NCI-H1417 treated with DMSO at 0.1 percent for 48 hours (cell line): ENCODE data around the gene LRCH1.

ENCODE experiments used
- DNase-seq: peaks from one replicate; lab custom pipeline; 2025; lab: John Stamatoyannopoulos, UW

Gene LRCH1

DNA sequence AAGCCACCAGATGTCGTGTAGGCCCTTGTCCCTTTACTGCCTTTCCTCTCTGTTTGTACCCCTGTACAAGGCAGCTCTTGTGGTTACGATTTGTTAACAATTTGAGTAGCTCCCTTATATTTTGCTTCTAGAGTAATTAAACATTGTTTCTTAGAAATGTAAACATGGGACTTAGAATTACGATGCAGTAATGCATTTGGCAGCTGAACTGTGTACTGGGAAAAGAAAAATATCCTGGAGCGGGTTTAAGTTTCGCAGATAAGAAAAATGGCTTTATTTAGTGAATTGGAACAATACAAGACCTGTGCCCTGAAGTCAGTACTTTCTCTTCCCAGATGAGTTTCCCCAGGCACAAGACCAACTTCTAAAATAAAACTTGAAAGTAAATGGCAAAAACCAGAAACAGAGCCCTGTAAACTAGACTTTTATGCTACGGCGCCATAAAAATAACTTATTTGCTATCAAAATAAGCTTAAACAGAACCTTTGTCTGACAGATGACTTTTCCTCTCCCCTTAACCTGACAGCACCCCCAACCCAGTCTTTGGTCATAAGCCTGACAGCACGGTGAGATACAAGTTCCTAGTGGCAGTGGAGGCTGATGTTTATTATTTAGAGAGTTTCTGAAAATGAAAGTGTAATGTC is 63.0 kb downstream of the LRCH1 start:
- DNase-seq: no peak

- no peak for DNase-seq
These were observed 64.3 kb downstream of the LRCH1 start for GRCh38 chr13:46617229-46617721.

DNA sequence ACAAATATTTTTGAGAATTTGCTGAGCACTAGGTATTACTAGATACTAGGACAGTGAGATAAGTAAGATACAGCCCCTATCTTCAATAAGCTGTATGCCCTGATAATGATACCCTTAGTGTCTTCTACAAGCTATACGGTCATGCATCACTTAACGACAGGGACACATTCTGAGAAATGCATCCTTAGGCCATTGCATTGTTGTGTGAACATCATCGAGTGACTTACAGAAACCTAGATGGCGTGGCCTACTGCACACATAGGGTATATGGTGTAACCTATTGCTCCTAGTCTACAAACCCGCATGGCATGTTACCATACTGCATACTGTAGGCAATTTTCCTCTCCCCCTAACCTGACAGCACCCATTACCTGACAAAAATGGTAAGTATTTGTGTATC is 64.9 kb downstream of the LRCH1 start:
- no peak for DNase-seq

DNA sequence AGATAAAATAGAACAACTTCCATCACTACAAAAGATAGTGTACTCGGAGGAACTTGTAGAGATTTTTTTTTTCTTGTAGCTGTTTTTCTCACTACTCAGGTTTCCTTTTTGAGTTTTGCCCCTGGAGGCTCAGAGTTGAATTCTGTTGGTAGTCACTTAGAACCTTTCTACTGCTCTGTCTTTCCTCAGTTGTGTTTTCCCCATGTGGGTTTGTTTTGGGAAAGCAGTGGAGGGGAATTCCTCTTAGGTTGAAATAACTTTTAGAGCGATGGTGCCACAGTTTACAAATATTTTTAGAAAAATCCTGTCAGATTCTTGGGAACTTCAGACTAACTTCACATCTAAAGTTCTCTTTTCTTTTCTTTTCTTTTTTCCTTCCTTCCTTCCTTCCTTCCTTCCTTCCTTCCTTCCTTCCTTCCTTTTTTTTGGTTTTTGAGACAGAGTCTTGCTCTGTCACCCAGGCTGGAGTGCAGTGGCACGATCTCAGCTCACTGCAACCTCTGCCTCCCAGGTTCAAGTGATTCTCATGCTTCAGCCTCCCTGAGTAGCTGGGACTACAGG is 65.8 kb downstream of the LRCH1 start:
- no peak for DNase-seq

DNA sequence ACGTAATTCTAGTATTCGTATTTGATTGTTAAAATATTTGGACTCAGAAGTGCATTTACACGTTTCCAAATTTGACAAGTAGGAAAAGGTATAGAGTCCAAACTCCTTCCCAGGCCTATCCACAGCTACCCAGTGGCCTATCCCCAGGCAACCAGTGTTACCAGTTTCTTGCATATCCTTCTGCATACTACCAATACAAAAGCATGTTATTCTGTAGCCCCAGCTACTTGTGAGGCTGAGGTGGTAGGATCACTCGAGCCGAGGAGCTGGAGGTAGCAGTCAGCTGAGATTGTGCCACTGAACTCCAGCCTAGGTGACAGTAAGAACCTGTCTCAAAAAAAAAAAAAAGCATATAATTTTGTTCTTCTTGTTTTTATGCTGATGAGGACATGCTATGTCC is 67.1 kb downstream of the LRCH1 start:
- DNase-seq: no peak

- DNase-seq: no peak
These were observed 67.5 kb downstream of the LRCH1 start for GRCh38 chr13:46620471-46620870.

DNA sequence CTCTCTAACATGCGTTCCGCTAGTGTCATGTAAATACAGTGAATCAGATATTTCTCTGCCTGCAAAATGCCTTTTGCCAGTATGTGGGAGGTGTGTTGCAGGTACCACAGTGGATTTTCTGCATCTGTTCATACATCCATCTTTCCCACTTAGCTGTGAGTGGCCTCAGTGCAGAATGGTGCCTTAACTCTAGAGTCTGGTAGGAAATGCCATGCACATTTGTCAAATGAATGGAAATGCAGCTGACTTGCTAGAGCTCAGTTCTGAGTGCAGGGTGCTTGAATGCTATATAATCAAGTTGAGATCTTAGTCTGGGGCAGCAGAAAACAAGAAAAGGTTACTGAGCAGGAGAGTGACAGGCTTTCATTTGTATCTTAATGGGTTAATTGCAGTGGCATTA is 68.2 kb downstream of the LRCH1 start:
- no peak for DNase-seq

- no peak for DNase-seq
These were observed 69.0 kb downstream of the LRCH1 start for GRCh38 chr13:46621792-46622629.

- no peak for DNase-seq
These were observed 69.8 kb downstream of the LRCH1 start for GRCh38 chr13:46622630-46623256.

DNA sequence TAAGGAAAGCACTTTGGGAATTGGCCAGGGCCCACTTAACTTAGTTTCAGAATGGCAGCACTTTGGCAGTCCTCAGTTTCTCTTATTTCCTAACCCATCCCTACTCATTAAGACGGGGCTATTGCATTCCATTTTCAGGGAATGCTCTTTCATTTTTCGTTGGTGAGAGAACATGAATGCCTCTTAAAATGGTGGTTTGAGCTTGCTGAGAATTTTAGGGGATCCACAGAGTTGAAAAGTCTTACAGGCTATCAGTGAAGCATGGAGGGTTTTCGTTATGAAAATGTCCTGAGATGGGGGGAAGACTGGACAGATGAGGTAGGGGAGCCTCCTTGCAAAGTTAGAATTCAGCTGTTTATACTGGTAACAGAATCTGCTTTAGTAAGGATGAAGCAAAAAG is 71.4 kb downstream of the LRCH1 start:
- no peak for DNase-seq

- no peak for DNase-seq
These were observed 71.9 kb downstream of the LRCH1 start for GRCh38 chr13:46624821-46625220.

DNA sequence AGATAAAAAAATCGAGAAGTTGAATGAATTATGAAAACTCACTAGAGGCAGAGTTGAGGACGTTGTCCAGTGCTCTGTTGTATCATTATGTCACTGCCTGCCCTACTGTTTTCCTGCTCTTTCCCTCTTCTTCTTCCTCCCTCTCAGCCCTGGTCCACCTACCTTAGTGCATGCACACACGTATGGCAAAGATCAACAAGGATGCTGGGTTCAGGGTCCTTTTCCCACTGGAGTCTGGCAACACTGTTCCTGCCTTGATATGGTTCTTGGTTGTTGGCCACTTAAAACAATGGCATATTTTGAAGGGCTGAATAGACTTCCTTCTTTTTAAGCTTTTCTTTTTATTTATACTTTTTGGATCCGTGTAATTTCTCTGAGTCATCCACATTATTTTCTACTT is 74.5 kb downstream of the LRCH1 start:
- DNase-seq: no peak

GRCh38 chr13:46628622-46629365 is 75.8 kb downstream of the LRCH1 start:
- DNase-seq: no peak

DNA sequence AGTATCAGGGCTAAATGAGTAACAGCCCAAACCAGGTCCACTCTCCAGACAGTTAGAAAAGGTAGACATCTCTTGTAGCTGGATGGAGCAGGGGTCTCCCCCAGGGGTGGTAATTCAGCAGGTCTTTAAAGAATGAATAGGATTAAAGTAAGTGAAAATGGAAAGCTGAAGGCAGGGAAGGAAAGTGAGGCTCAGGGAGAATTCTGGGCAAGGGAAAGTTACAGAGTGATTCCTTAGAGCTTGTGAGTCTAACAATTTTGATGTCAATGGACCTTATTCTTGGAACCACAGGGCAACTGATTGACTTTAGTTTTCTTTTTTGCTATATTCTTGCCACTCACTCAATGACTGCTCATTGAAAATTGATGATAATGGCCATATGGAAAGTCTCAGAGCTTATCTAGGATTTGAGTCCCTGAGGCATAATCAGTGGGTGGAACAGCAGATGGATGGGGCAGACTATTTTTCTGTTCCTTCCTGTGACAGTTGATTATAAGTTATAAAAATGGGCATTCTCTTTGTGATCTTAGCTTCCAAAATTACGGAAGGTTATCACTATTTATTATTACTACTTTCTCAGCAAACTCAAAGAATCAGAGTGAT is 76.9 kb downstream of the LRCH1 start:
- no peak for DNase-seq

DNA sequence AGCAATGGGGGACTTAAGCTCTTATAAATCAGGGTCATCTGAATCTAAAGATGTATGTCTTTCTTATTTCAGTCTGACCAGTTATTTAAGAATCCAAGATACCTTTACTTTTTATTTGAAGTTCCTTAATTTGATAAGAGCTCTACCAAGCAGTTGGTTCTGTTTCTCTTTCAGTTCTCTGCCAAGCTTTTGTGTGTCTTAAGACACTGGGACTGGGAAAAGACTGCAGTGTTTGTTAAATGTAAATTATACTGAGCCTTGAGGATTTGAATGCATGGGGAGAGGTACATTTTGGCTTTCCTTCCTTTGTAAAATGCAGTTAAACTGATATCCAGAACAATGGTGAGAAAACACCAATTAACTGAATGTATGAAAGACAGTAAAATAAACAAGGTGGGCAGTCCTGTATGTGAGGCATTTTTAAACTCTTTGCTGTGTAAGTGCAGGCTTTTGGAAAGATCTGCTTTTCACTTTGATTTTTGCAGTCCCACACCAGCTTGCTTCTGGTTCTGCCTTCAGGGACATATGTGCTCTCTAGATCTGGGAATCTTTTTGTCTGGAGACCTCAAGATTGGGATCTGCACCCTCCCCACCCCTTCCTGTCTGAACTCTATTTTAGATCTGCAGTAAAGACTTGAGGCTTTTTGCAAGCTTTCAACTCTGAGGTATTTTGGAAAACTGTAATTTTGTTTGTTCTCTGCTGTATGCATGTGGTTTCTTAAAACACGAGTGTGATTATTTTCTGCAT is 77.6 kb downstream of the LRCH1 start:
- DNase-seq: no peak

DNA sequence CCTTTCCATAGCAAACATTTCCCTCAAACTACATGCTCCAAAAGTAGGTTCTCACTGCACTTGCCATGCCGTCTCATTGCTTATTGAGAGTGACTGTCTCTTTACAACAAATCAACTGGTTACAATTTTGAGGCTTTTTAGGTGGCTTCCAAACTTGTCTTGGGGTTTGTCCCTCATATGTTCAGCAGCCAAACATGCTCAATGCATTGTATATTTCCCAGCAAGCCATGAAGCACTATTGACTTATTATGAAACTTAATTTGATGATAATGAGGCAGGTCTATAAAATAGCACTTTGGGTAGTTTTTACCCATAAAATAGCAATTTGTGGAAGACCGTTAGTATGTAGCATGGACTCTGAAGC is 78.2 kb downstream of the LRCH1 start:
- no peak for DNase-seq

- no peak for DNase-seq
These were observed 79.2 kb downstream of the LRCH1 start for GRCh38 chr13:46632176-46632575.

DNA sequence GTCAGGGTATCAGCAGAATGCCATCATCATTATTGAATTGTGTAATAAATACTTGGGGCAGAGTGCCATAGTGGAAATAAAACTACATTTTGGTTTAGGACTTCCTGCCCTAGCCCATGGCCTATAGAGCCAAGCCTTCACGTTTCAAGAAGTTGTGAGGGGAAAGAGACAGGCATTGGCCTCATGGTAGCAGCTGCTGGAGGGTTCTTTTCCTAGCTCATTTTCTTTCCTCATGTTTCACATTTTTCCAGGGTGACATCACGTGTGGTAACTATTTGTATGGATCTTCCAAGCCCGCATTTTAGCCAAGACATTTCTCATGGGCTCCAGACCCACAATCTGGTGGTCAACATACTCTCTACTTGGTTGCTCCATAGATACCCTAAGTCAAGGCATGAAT is 80.4 kb downstream of the LRCH1 start:
- DNase-seq: no peak

- no peak for DNase-seq
These were observed 83.5 kb downstream of the LRCH1 start for GRCh38 chr13:46636451-46636850.

DNA sequence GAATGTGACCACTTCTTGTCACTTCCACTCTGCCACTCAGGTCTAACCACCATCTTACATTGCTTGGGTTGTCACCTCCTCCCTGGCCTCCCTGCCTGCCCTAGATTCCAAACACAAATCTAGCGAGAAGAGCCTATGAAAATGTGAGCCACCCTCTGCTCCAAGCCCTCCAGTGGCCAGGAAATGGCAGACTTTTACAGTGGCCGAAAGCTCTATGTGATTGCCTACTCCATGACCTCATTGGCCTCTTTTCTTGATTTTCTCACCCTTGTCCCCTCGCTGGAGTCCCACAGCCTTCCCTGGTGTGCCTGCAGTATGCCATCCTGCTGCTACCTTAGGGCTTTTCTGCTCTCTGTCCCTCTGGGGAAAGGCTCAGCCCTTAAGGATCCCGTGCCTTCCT is 84.2 kb downstream of the LRCH1 start:
- no peak for DNase-seq

DNA sequence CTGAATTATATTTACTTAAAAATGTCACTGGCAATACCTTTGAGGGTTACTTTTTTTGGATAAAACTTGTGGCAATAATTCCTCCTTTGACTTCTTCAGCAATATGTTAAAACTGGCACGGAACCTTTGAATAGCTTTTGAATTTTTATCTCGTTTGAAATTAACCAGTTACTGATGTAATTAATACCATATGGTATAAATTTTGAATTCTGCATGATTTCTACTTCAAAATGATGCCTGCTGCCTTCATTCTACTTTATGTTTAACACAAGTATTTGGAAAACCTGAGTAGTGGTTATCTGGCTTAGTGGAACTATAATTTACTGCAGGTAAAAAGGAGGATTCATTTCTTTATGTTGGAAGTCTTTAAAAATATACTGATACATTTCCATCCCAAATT is 85.3 kb downstream of the LRCH1 start:
- no peak for DNase-seq
